Measurements from ENCODE around the gene LRP6. TPM values are rescaled to one million over a fixed set of nuclear protein-coding genes. Genes with fewer than 3 reads are reported as not detected.

Gene LRP6
- total RNA-seq, 1 experiment from 2014 or later, result 28.1 TPM

GRCh38 chr12:12083688-12084087 lies 183.2 kb downstream of the LRP6 start:
- no peak overlapping the region for H3K4me2 ChIP-seq (ENCODE audit: low read length)
- TF ChIP-seq SP1 (IDR thresholded peaks at IDR 0.05; ENCODE audit: low read depth), result no peak
- no peak for TF ChIP-seq EZH2 (IDR thresholded peaks at IDR 0.05)
- no peak for TF ChIP-seq EZH2phosphoT487 (IDR thresholded peaks at IDR 0.05; ENCODE audit: borderline replicate concordance)
- TF ChIP-seq POLR2AphosphoS5 (IDR thresholded peaks at IDR 0.05; ENCODE audit: low read depth, low read length), result no peak
- TF ChIP-seq REST (IDR thresholded peaks at IDR 0.05; ENCODE audit: low read depth), result no peak
- TF ChIP-seq JUND (IDR thresholded peaks at IDR 0.05), result no peak
- no peak for TF ChIP-seq FOSL1 (IDR thresholded peaks at IDR 0.05; ENCODE audit: low read depth)
- TF ChIP-seq SIN3A (IDR thresholded peaks at IDR 0.05; ENCODE audit: low read depth), result no peak
- TF ChIP-seq ATF3 (IDR thresholded peaks at IDR 0.05), result no peak
- TF ChIP-seq ZBTB33 (IDR thresholded peaks at IDR 0.05; ENCODE audit: extremely low read depth, insufficient replicate concordance, low read length), result no peak
- TF ChIP-seq SRF (IDR thresholded peaks at IDR 0.05; ENCODE audit: low read depth), result no peak
- no peak for TF ChIP-seq RAD21 (IDR thresholded peaks at IDR 0.05; ENCODE audit: low read depth)
- no peak for TF ChIP-seq ELF1 (IDR thresholded peaks at IDR 0.05; ENCODE audit: borderline replicate concordance, low read depth)
- no peak for TF ChIP-seq CTCF (IDR thresholded peaks at IDR 0.05 in 2 of 3, conservative IDR thresholded peaks at IDR 0.05 in 1 of 3; ENCODE audit: borderline replicate concordance in 1 of 3, insufficient read depth in 1 of 3, low read depth in 2 of 3, low read length in 2 of 3)
- no peak for TF ChIP-seq EGR1 (IDR thresholded peaks at IDR 0.05; ENCODE audit: low read depth)
- no peak for TF ChIP-seq CBX3 (IDR thresholded peaks at IDR 0.05; ENCODE audit: low read depth)
- no peak for TF ChIP-seq CEBPB (IDR thresholded peaks at IDR 0.05; ENCODE audit: low read depth)
- TF ChIP-seq ZNF274 (IDR thresholded peaks at IDR 0.05; ENCODE audit: low read depth, low read length), result no peak
- no peak for TF ChIP-seq YY1 (IDR thresholded peaks at IDR 0.05; ENCODE audit: extremely low read depth, insufficient replicate concordance, low read depth, low read length)
- no peak overlapping the region for H3K27ac ChIP-seq (ENCODE audit: low read depth, low read length)
- ATAC-seq, result no peak
- ChIA-PET CTCF (interaction anchor here (0.7 to 2.3 kb wide), 2 partner anchors 11 to 244 kb away, joined by 3 to 22 read pairs; no protein-coding TSS in a partner anchor), POLR2A (no interaction called here), RAD21 (ENCODE audit: low non-redundant PET in 1 of 2, low total read pairs in 2 of 2, uncharacterized antibody in 2 of 2, unreplicated experiment in 2 of 2) (no interaction called here)
- H3K36me3 ChIP-seq (ENCODE audit: control insufficient read depth in 1 of 2, insufficient read depth in 2 of 2, low read length in 2 of 2), result no peaks in the 10 kb centered on the region
- intact Hi-C loops (cut with micrococcal nuclease), result loop anchor here (5.0 kb wide), 1 partner anchor 619 kb away; no protein-coding TSS in a partner anchor
- H4K20me1 ChIP-seq (ENCODE audit: insufficient read depth), result no peaks in the 10 kb centered on the region
- H3K9ac ChIP-seq (ENCODE audit: low read length), result no peak overlapping the region
- H3K79me2 ChIP-seq (ENCODE audit: insufficient read depth, low read length), result no peaks in the 10 kb centered on the region
- no peak overlapping the region for H2AFZ ChIP-seq (ENCODE audit: low read depth, low read length, poor library complexity, severe bottlenecking)
- no peaks in the 10 kb centered on the region for H3K9me3 ChIP-seq (ENCODE audit: control insufficient read depth in 1 of 2, insufficient read depth in 1 of 2, low read depth in 1 of 2, low read length in 2 of 2)
- DNase-seq (ENCODE audit: low read depth, low spot score), result no peak
- H3K27me3 ChIP-seq (ENCODE audit: insufficient read depth, low read length), result no peaks in the 10 kb centered on the region
- no TSS peak for BruUV-seq (replicated peaks)
- peaks cover 0 to 5% of the 10 kb centered on the region in 2 experiments; a peak in 1 of 4 replicates for H3K4me1 ChIP-seq (ENCODE audit: control insufficient read depth in 1 of 2, insufficient read depth in 2 of 2, low read length in 2 of 2)
- H3K4me3 ChIP-seq (replicated peaks in 1 of 2; ENCODE audit: low read depth in 1 of 2, low read length in 2 of 2), result no peak overlapping the region
- H3K9me2 ChIP-seq (ENCODE audit: insufficient read depth), result no peaks in the 10 kb centered on the region

Data from HCT116 (cell line).